ENCODE data around the gene KLF7.

KLF7 gene

GRCh38 chr2:207072571-207072970 lies 93.2 kb downstream of the KLF7 start:
- POLR2A ChIA-PET, result no interaction called here
- TF ChIP-seq CTCF (IDR thresholded peaks at IDR 0.05; ENCODE audit: control extremely low read depth, extremely low read depth, low read depth, missing control alignments), result no peak
- no peak for DNase-seq (ENCODE audit: extremely low spot score)
- CTCF ChIA-PET, result interaction anchor here (1.1 to 2.8 kb wide), 7 partner anchors 10 to 272 kb away, joined by 3 to 23 read pairs (median 3); no protein-coding TSS in a partner anchor

- POLR2A ChIA-PET, result no interaction called here
- DNase-seq (ENCODE audit: extremely low spot score), result peak; percentile 20
- CTCF ChIA-PET, result interaction anchor here (1.1 kb wide), 1 partner anchor 10 kb away, joined by 3 read pairs; no protein-coding TSS in a partner anchor
- no peak for TF ChIP-seq CTCF (IDR thresholded peaks at IDR 0.05; ENCODE audit: control extremely low read depth, extremely low read depth, low read depth, missing control alignments)
Observed at GRCh38 chr2:207071820-207072219, 93.9 kb downstream of the KLF7 start.

- ChIA-PET POLR2A (no interaction called here), CTCF (interaction anchor here (1.4 kb wide), 1 partner anchor 19 kb away, joined by 3 read pairs; no protein-coding TSS in a partner anchor)
- no peak for TF ChIP-seq CTCF (IDR thresholded peaks at IDR 0.05; ENCODE audit: control extremely low read depth, extremely low read depth, low read depth, missing control alignments)
- no peak for DNase-seq (ENCODE audit: extremely low spot score)
Observed at GRCh38 chr2:207067473-207067872, 98.3 kb downstream of the KLF7 start.

GRCh38 chr2:207066791-207067460 lies 98.8 kb downstream of the KLF7 start:
- ChIA-PET POLR2A (no interaction called here), CTCF (interaction anchor here (1.4 kb wide), 1 partner anchor 18 kb away, joined by 3 read pairs; no protein-coding TSS in a partner anchor)
- no peak for DNase-seq (ENCODE audit: extremely low spot score)

GRCh38 chr2:207066166-207066565 lies 99.6 kb downstream of the KLF7 start:
- DNase-seq (ENCODE audit: extremely low spot score), result no peak
- POLR2A ChIA-PET, result no interaction called here
- no peak for TF ChIP-seq CTCF (IDR thresholded peaks at IDR 0.05; ENCODE audit: control extremely low read depth, extremely low read depth, low read depth, missing control alignments)
- CTCF ChIA-PET, result no interaction called here

More at GRCh38 chr2:207066791-207067460, 98.8 kb downstream of the KLF7 start:
- TF ChIP-seq CTCF (IDR thresholded peaks at IDR 0.05; ENCODE audit: control extremely low read depth, extremely low read depth, low read depth, missing control alignments), result no peak

GRCh38 chr2:207064128-207064690 lies 101.5 kb downstream of the KLF7 start:
- POLR2A ChIA-PET, result no interaction called here
- no peak for TF ChIP-seq CTCF (IDR thresholded peaks at IDR 0.05; ENCODE audit: control extremely low read depth, extremely low read depth, low read depth, missing control alignments)
- no peak for DNase-seq (ENCODE audit: extremely low spot score)
- CTCF ChIA-PET, result interaction anchor here (0.9 to 4.1 kb wide), 2 partner anchors 10 to 11 kb away, joined by 3 to 23 read pairs; no protein-coding TSS in a partner anchor
